Hepatocyte (in vitro differentiated cells): ENCODE data around the gene CCPG1.
"Not testable (repeated sequence)": the region's sequence is repeated elsewhere in the genome, so short reads cannot be mapped to it uniquely, and the experiment has no call there.

Experiments
- EZH2 ChIP-seq: fragments of 200-600 bp; sonication (generic); IDR thresholded peaks from 2 replicates; pipeline ENCODE4 v1.6.1; 2016; ENCODE audit warnings: antibody characterized with exemption, mild to moderate bottlenecking, borderline replicate concordance
- TF ChIP-seq, protein P1 (sequence below): fragments of 200-600 bp; sonication (generic); IDR thresholded peaks from 2 replicates; pipeline ENCODE4 v1.5.1; 2016; ENCODE audit warnings: antibody characterized with exemption, mild to moderate bottlenecking; ENCODE audit not compliant: poor library complexity

DNA sequence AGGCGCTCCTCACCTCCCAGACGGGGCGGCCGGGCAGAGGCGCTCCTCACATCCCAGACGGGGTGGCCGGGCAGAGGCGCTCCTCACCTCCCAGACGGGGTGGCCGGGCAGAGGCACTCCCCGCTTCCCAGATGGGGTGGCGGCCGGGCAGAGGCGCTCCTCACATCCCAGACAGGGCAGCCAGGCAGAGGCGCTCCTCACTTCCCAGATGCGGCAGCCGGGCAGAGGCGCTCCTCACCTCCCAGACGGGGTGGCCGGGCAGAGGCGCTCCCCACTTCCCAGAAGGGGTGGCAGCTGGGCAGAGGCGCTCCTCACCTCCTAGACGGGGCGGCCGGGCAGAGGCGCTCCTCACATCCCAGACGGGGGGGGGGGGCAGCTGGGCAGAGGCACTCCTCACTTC, 37.8 kb upstream of the CCPG1 start:
- TF ChIP-seq, protein P1, sequence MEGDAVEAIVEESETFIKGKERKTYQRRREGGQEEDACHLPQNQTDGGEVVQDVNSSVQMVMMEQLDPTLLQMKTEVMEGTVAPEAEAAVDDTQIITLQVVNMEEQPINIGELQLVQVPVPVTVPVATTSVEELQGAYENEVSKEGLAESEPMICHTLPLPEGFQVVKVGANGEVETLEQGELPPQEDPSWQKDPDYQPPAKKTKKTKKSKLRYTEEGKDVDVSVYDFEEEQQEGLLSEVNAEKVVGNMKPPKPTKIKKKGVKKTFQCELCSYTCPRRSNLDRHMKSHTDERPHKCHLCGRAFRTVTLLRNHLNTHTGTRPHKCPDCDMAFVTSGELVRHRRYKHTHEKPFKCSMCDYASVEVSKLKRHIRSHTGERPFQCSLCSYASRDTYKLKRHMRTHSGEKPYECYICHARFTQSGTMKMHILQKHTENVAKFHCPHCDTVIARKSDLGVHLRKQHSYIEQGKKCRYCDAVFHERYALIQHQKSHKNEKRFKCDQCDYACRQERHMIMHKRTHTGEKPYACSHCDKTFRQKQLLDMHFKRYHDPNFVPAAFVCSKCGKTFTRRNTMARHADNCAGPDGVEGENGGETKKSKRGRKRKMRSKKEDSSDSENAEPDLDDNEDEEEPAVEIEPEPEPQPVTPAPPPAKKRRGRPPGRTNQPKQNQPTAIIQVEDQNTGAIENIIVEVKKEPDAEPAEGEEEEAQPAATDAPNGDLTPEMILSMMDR: not testable (repeated sequence)
- not testable (repeated sequence) for TF ChIP-seq EZH2
